GM18526 (cell line): ENCODE data around the gene GSTT2B.

Experiments used
- POLR2A ChIP-seq: IDR thresholded peaks from 3 replicates; pipeline ENCODE4 v1.6.1; 2011; ENCODE audit not compliant: insufficient read length; ENCODE audit errors: extremely low read depth

GSTT2B gene

GRCh38 chr22:23910496-23911190 lies 50.4 kb downstream of the GSTT2B start:
- TF ChIP-seq POLR2A, result no peak

GRCh38 chr22:23909296-23909898 lies 51.6 kb downstream of the GSTT2B start:
- no peak for TF ChIP-seq POLR2A

- no peak for TF ChIP-seq POLR2A
Measured at GRCh38 chr22:23908587-23909205, 52.3 kb downstream of the GSTT2B start.
